K562 (cell line): ENCODE measurements around the gene CFD. TPM values are rescaled to one million over a fixed set of nuclear protein-coding genes. Genes with fewer than 3 reads are reported as not detected.

Experiments used
- ATAC-seq: fragments of 200-7000 bp; cut with Tn5 transposase; 3 replicates; pipeline ENCODE4 v1.9.1; 2020; ENCODE audit warnings: moderate library complexity
- BruUV-seq: library from RNA; stranded (reverse); fragments of 400-500 nt; replicated peaks from 2 replicates; lab custom pipeline; 2021; lab: Mats Ljungman, UMichigan
- CTCF ChIA-PET: fragments of 300-600 bp; formaldehyde crosslinking; extraction: SDS; loops from one replicate; lab custom pipeline; 2021; ENCODE audit warnings: low intra/inter-chr PET ratio; lab: Yijun Ruan, JAX
- POLR2A ChIA-PET: fragments of 300-600, 350-650 bp; sonication (Branson Sonifier 250); formaldehyde crosslinking; extraction: SDS; loops from one replicate; lab custom pipeline; 2021; ENCODE audit warnings: antibody characterized with exemption, inconsistent platforms; lab: Yijun Ruan, JAX
- DNase-seq, 4 experiments: peaks; one replicate each; pipeline versions ENCODE4 v3.0.0 to v3.0.0-alpha.2; 2011 to 2018; ENCODE audit warnings: low spot score in 3 of 4, mixed read lengths in 3 of 4; ENCODE audit errors: extremely low read depth in 1 of 4
- FAIRE-seq: peaks from 2 replicates; lab custom pipeline; 2011; peaks lifted over from hg19 to GRCh38; lab: Jason Lieb, UNC
- H2AFZ ChIP-seq: 2 replicates; pipeline ENCODE4 v1.6.0; 2011; ENCODE audit warnings: low read depth, low read length, control low read depth, inconsistent platforms
- H3K27ac ChIP-seq: fragments of 200-600 bp; 3 replicates; pipeline ENCODE4 v1.8.0; 2011; ENCODE audit warnings: low read depth, mild to moderate bottlenecking, control low read depth, inconsistent platforms, low read length, moderate library complexity, mixed read lengths; ENCODE audit errors: extremely low read depth
- H3K27me3 ChIP-seq, 2 experiments: fragments of 300-600 bp in 1 of 2; 2 replicates in 1 of 2; 3 replicates in 1 of 2; pipeline versions ENCODE4 v1.6.0 to v1.8.0; 2011; ENCODE audit warnings: inconsistent platforms in 2 of 2, low read length in 2 of 2, mild to moderate bottlenecking in 1 of 2, mixed read lengths in 1 of 2, moderate library complexity in 1 of 2; ENCODE audit not compliant: control insufficient read depth in 2 of 2, insufficient read depth in 2 of 2
- H3K36me3 ChIP-seq: fragments of 300-600 bp; 3 replicates; pipeline ENCODE4 v1.8.0; 2011; ENCODE audit warnings: mild to moderate bottlenecking, low read length, inconsistent platforms; ENCODE audit not compliant: control insufficient read depth, insufficient read depth
- H3K4me1 ChIP-seq, 2 experiments: fragments of 200-600 bp in 1 of 2; replicated peaks in 1 of 2; 2 replicates in 1 of 2; 3 replicates in 1 of 2; pipeline versions ENCODE4 v1.5.1 to v1.8.0; 2011; ENCODE audit warnings: inconsistent platforms in 2 of 2, low read length in 2 of 2, mild to moderate bottlenecking in 1 of 2, mixed read lengths in 1 of 2, moderate library complexity in 1 of 2; ENCODE audit not compliant: control insufficient read depth in 2 of 2, insufficient read depth in 2 of 2
- H3K4me2 ChIP-seq: 2 replicates; pipeline ENCODE4 v1.6.1; 2011; ENCODE audit warnings: low read length, control low read depth, inconsistent platforms, mixed read lengths; ENCODE audit not compliant: insufficient read depth
- H3K4me3 ChIP-seq: fragments of 200-600 bp; sonication (generic), shearing (Covaris generic); 2 replicates; pipeline ENCODE4 v1.5.1; 2016; ENCODE audit warnings: control low read depth, inconsistent platforms
- H3K79me2 ChIP-seq: fragments of 200-600 bp; 3 replicates; pipeline ENCODE4 v1.8.0; 2011; ENCODE audit warnings: low read length, inconsistent platforms; ENCODE audit not compliant: control insufficient read depth, insufficient read depth
- H3K9ac ChIP-seq, 2 experiments: 2 replicates each; pipeline versions ENCODE4 v1.6.0 to v1.6.1; 2011; ENCODE audit warnings: low read depth in 2 of 2, low read length in 2 of 2, control low read depth in 1 of 2, inconsistent platforms in 1 of 2, mild to moderate bottlenecking in 1 of 2, mixed read lengths in 1 of 2; ENCODE audit not compliant: insufficient read depth in 1 of 2
- H3K9me1 ChIP-seq: one replicate; pipeline ENCODE4 v1.6.0; 2011; ENCODE audit warnings: inconsistent platforms, mild to moderate bottlenecking, low read length, moderate library complexity; ENCODE audit not compliant: control insufficient read depth, insufficient read depth
- H3K9me3 ChIP-seq: replicated peaks from 2 replicates; pipeline ENCODE4 v1.5.1; 2011; ENCODE audit warnings: low read depth, low read length, inconsistent platforms; ENCODE audit not compliant: control insufficient read depth, insufficient read depth
- H4K20me1 ChIP-seq: replicated peaks from 2 replicates; pipeline ENCODE4 v1.6.1; 2011; ENCODE audit warnings: low read length, inconsistent platforms, mixed read lengths; ENCODE audit not compliant: control insufficient read depth, insufficient read depth
- GATAD2A ChIP-seq: fragments of 450-650 bp; IDR thresholded peaks from 2 replicates; pipeline ENCODE4 v1.6.1; 2017
- HNRNPL ChIP-seq: fragments of 200-400 bp; formaldehyde crosslinking; IDR thresholded peaks from 2 replicates; pipeline ENCODE4 v1.6.1; 2017; ENCODE audit warnings: low read depth, mild to moderate bottlenecking, low read length
- POLR3A ChIP-seq: IDR thresholded peaks from 2 replicates; pipeline ENCODE4 v1.6.1; 2011; ENCODE audit warnings: borderline replicate concordance, mild to moderate bottlenecking, moderate library complexity; ENCODE audit not compliant: insufficient read length, insufficient read depth; ENCODE audit errors: extremely low read depth
- WHSC1 ChIP-seq: IDR thresholded peaks from one replicate; pipeline ENCODE4 v1.6.1; 2012; ENCODE audit warnings: low read length, control low read depth, inconsistent platforms
- WGBS: fragments of 100-300 bp; shearing (Covaris generic); methylation state at CpG from one replicate; pipeline ENCODE4 v1.1.6; 2016; ENCODE audit warnings: low coverage, mixed read lengths; ENCODE audit not compliant: insufficient coverage; ENCODE audit errors: missing lambda C conversion rate; 5-methylcytosine and 5-hydroxymethylcytosine counted together
- in situ Hi-C: fragments of 300-500 bp; cut with MboI; formaldehyde crosslinking; loops from 4 replicates; pipeline ENCODE4 v1.15.0; 2018; ENCODE audit warnings: inconsistent platforms, mixed read lengths
- intact Hi-C: fragments of 100-400 bp; cut with micrococcal nuclease; formaldehyde crosslinking; loops from 2 replicates; pipeline ENCODE4 v1.14.2; 2022
- polyA plus RNA-seq, 8 experiments: library from polyadenylated mRNA; depleted of rRNA in 4 of 8; stranded (reverse) in 5 of 8; unstranded in 3 of 8; fragments of >200 nt; fragmentation: Nextera tagmentation in 2 of 8; fragmentation: Illumina TruSeq in 1 of 8; extraction: Ambion mirVana in 2 of 8; extraction: Trizol in 1 of 8; gene quantifications; 2 replicates each; pipeline versions ENCODE4 v1.2.1 to v1.2.3, GENCODE V29; 2011 to 2014; ENCODE audit warnings: inconsistent platforms in 1 of 8, missing spikeins in 1 of 8
- total RNA-seq, 7 experiments: library from RNA; depleted of rRNA in 6 of 7; stranded (reverse); fragments of >200 nt in 6 of 7; fragmentation: Illumina TruSeq in 2 of 7; extraction: Trizol in 2 of 7; gene quantifications; 2 replicates each; pipeline versions ENCODE4 v1.2.1 to v1.2.3, GENCODE V29; 2011 to 2021; ENCODE audit warnings: low replicate concordance in 1 of 7

The CFD gene
- total and polyA plus RNA-seq, 9 of the 15 experiments (the other 6 are each of a cell fraction or from before 2014, with no cell fraction given) = 0.52 to 59.4 (median 7.6) TPM

DNA sequence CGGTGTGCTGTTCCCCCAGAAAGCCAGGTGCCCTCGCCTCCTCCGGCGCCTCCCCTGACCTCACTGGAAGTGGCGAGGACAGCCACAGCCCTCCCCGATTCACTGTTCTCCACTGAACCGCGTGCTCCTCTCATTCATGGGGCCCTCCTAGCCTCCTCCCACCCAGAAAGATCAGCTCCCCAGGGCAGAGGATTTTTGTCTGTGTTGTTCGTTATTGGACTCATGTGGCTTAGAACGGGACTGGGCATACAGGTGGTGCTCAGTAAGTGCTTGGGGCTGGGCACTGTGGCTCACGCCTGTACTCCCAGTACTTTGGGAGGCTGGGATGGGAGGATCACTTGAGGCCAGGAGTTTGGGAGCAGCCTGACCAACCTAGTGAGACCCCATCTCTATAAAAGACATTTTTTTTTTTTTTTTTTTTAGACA lies 14.9 kb upstream of the CFD start (continued):
- no peak for TF ChIP-seq POLR3A

DNA sequence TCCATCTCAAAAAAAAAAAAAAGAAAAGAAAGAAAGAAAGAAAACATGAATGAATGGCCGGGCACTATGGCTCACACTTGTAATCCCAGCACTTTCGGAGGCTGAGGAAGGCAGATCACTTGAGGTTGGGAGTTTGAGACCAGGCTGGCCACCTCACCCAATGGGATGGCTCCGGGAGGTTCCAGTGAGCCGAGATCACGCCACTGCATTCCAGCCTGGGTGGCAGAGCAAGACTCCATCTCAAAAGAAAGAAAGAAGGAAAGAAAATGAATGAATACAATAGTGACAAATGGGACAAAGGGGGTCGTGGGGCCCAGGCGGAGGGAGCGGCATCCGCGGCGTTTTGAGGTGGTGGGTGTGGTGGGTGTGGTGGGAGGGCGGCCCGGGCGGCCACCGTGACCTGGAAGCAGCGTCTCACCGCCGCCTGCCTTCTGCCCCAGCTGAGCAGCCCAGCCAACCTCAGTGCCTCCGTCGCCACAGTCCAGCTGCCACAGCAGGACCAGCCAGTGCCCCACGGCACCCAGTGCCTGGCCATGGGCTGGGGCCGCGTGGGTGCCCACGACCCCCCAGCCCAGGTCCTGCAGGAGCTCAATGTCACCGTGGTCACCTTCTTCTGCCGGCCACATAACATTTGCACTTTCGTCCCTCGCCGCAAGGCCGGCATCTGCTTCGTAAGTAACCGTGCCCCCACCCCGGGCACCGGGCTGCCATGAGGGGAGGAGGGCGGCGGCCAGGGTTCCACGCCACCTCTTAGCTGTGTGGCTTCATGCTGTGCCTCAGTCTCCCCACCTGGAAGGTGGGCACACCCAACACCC lies 13.6 kb upstream of the CFD start:
- TF ChIP-seq GATAD2A (no peak), HNRNPL (peak; percentile 62; the same call in 1 of the 2 replicates), WHSC1 (no peak)
- H3K4me1 ChIP-seq = peaks cover 11 to 51% of the 10 kb centered on the region in 2 experiments
- no peak overlapping the region for H3K4me3 ChIP-seq
- 50% methylated on average over 21 of the region's 37 CpGs for WGBS
- ChIA-PET POLR2A (interaction anchor here (1.1 kb wide), 1 partner anchor 8 kb away, joined by 3 read pairs; no protein-coding TSS in a partner anchor), CTCF (interaction anchor here (0.6 kb wide), 1 partner anchor 76 kb away, joined by 3 read pairs; no protein-coding TSS in a partner anchor)
- ATAC-seq (no peak), DNase-seq (no peak), FAIRE-seq (no peak)
- no peak overlapping the region for H3K4me2 ChIP-seq
- peak overlapping the region in 1 of 2 experiments; percentile 52; a peak in 2 of 4 replicates for H3K9ac ChIP-seq
- no TSS peak for BruUV-seq
- in situ Hi-C loops (no loop called here), intact Hi-C loops (no loop called here)
- no peaks in the 10 kb centered on the region for H3K27me3 ChIP-seq
- no peaks in the 10 kb centered on the region for H3K9me3 ChIP-seq
- no peaks in the 10 kb centered on the region for H4K20me1 ChIP-seq
- no peaks in the 10 kb centered on the region for H3K79me2 ChIP-seq
- H3K36me3 ChIP-seq = no peaks in the 10 kb centered on the region
- no peak overlapping the region for H3K27ac ChIP-seq
- no peak overlapping the region for H2AFZ ChIP-seq
- H3K9me1 ChIP-seq = no peaks in the 10 kb centered on the region
